Iris pigment epithelial cell (primary cell): ENCODE data around the gene ACOT8.
"Not testable (repeated sequence)": the region's sequence is repeated elsewhere in the genome, so short reads cannot be mapped to it uniquely, and the experiment has no call there.

Experiments used
- DNase-seq: peaks from one replicate; pipeline ENCODE4 v3.0.0-alpha.2; 2011; ENCODE audit warnings: low read depth

The ACOT8 gene

DNA sequence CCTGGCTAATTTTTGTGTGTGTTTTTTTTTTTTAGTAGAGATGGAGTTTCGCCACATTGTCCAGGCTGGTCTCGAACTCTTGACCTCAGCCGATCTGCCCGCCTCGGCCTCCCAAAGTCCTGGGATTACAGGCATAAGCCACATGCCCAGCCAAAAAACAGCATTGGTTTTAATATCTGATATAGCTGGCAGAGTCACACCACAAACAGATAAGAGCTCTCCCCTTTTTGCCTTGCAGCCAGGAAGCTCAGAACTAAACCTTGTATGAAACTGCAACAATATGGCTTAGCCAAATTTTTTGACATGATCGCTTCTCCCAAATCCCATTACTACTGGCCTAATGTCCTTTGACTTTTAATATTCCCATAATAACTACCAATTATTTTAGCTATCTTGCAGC lies 4.9 kb downstream of the ACOT8 start:
- DNase-seq, result no peak

DNA sequence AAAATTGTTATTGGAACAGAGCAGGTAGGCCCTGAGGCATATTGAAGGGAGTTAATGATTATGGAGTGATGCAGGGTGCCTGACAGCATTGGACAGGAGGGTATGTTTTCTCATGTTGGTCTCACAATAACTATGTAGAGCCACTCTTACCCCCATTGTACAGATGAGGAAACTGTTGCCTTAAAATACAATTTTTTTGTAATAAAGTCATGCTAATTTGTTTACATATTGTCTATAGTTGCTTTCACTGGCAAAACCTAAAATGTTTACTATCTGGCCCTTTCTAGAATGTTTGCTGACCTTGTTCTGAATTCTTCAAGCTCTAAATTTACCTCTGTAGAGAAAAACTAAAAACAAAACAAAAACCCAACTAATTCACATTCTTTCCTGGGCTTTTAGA lies 5.7 kb downstream of the ACOT8 start:
- no peak for DNase-seq

DNA sequence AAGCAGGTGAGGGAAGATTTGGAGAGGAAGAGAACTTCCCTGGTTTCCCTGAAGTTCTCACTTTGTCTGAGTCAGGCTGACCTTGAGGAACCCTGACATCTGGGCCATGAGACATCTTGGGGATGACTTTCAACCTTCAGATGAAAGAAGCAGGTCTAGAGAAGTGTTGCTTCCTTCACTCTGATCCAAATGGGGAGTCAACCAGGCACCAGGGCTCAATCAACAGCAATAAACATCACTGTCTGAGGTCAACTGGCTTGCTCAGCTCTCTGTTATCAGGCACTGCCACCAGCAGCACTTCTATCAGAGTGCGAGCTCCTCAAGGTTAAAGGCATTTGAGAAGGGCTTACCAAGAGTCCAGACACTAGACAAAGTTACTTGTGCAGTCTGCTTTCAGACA lies 6.3 kb downstream of the ACOT8 start:
- no peak for DNase-seq

DNA sequence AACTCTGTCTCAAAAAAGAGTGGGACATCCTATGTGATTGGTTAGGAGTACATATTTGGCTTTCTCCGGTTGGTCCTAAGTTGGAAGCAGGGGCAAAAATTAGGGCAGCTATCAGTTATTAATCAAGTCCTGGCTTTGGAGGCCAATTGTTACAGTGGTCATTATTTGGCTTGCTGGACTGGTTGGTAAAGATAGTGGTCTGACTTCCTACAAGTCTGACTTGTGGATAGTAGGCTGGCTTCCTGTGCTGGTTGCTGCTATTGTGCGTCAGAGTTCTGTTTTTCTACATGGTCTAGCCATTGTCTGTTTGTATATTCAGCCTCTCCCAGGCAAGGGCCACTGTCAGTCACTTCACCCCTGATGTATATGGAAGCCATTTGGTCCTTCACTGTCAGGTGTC lies 7.0 kb downstream of the ACOT8 start:
- DNase-seq, result no peak

DNA sequence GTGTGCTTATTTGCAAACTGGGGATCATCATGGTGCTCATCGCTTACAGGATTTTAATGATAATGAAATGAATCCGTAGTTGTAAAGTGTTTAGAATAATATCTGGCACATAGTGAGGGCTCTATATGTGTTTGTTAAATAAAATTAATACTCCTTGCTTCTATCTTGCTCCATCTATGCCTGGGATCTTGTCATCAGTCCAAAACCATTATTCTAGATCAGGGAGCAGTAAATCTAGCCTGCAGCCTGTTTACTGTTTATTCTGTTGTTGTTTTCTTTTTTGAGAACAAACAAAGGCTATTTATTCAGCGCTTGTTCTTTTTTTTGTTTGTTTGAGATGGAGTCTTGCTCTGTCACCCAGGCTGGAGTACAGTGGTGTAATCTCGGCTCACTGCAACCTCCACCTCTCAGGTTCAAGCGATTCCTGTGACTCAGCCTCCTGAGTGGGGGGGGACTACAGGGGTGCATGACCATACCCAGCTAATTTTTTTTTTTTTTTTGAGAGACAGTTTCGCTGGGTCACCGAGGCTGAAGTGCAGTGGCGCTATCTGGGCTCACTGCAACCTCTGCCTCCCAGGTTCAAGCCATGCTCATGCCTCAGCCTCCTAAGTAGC lies 8.1 kb downstream of the ACOT8 start:
- no peak for DNase-seq

DNA sequence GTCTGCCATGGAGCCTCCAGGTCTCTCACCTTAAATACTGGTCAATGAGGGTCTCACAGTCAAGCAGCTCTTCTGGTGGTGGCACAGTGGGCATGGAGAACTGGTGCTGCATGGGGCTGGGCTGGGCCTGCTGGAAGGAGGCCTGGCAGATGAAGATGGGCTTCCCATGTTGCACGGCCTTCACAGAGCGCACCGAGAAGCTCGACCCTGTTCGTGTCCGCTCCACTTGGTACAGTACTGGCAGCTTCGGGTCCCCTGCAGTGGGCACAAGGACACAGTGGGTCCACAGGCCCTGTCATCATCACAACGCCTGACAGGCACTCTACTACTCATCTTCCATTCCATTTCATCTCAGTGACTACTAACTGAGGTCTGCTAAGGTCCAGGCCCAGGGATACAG lies 8.8 kb downstream of the ACOT8 start:
- no peak for DNase-seq

DNA sequence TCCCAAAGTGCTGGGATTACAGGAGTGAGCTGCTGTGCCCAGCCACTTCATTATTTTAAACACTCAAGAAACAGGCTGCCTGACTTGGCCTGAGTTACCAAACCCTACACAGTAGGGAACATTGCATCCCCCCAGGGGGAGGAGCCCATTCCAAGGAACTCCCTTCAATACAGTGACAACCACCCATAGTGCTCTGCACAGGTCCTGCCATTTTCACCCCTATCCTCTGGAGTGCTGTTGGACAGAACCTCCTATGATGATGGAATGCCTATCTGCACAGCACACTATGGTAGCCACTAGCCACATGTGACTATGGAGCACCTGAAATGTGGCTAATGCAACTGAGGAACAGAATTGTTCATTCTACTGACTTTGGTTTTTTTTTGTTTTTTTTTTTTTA lies 11.7 kb downstream of the ACOT8 start:
- no peak for DNase-seq

DNA sequence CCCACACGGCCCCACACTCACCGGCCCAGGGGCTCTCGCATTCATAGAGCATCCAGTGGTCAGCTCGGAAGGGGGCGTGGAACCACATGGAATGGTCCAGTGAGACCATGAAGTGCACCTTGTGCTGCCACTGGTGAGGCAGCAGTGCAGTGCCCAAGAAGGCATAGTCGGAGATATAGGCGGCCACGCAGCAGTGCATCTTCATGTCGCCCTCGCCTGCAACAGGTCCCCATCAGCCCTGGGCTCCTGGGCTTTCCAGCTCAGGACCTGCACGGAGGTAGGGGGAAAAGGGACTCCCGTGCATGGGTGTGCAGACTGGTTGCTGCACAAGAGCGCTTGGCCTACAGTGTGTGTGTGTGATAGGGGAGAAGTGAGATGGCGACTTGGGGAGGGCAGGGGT lies 13.7 kb downstream of the ACOT8 start:
- DNase-seq, result no peak

DNA sequence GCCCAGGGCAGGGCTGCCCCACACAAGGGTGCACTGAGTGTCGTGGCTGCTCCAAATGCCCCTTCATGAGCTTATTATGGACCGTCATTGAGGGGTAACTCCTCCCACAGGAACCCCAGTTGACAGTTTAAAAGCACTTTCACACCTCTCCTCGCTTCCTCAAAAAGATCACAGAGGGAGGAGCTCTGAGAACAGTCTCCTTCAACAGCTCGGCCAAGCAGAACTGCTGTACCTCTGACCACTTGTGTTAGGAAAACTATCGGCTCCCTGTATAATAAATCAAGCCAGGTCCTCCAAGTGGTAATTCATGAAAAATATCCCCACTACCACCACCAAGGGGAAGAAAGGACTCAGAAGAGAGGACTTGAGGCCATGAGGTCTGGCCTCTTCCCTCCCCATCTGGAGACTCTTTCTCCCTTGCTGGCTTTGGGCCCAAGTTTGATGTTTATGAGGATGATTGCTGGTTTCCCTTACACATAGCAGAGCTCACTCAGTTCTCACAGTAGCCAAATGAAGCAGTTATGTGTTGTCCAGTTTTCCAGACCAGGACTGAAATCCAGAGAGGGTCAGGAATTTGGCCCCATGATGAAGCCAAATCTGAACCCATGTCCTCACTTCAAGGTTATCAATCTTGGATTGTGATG lies 14.9 kb downstream of the ACOT8 start:
- peak; percentile 68 for DNase-seq

DNA sequence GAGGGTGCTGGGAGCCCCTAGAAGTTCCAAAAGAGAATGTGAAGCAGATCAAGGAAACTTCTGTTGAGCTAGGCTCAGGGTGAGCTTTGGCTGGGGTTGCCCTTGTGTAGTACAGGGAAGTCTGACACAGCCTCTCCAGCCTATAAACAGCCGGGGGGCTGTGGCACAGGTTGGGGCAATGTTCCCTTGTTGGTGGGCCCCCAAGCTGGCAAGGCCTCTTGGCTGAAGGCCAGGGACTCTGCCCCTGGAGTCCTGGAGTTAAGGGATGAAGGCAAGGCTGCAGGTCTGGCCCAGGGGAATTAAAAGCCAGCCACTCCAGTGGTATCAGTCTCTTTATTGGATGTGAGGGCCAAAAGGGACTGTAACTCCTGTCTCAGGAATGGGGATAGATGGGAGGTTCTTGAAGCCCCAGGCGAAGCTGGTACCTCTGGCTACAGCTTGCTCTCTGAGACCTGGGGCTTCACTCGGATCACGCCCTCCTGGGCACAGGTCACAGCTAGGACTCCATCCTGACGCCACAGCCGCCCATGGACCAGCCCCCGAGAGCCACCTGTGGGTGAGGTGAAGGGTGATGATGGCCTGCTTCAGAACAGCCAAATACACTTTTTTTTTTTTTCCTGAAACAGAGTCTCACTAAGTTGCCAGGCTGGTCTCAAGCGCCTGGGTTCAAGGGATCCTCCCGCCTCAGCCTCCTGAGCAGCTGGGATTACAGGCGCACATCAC lies 15.6 kb downstream of the ACOT8 start:
- DNase-seq, result no peak

DNA sequence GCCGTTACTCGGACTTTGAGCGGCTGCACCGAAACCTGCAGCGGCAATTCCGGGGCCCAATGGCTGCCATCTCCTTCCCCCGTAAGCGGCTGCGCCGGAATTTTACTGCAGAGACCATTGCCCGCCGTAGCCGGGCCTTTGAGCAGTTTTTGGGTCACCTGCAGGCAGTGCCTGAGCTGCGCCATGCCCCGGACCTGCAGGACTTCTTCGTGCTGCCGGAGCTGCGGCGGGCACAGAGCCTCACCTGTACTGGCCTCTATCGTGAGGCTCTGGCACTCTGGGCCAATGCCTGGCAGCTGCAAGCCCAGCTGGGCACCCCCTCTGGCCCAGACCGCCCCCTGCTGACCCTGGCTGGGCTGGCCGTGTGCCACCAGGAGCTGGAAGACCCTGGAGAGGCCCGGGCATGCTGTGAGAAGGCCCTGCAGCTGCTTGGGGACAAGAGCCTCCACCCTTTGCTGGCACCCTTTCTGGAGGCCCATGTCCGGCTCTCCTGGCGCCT lies 16.4 kb downstream of the ACOT8 start:
- no peak for DNase-seq

DNA sequence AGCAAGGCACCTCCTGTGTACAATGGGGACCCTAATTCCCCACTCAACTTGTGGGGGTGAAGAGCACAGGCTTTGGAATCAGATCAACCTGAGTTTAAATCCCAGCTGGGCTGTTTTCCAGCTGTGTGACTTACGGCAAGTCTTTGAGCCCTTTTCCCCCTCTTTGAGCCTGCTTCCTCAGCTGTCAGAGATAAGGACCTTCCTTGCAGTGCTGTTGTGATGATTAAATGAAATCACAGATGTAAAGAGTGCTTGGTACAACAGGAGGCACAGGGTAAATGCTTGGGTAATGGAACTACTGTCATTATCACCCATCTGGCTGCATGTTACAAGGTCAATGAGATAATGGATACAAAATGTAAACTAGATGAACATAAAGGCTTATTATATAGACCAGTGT lies 20.4 kb downstream of the ACOT8 start:
- peak; percentile 46 for DNase-seq

DNA sequence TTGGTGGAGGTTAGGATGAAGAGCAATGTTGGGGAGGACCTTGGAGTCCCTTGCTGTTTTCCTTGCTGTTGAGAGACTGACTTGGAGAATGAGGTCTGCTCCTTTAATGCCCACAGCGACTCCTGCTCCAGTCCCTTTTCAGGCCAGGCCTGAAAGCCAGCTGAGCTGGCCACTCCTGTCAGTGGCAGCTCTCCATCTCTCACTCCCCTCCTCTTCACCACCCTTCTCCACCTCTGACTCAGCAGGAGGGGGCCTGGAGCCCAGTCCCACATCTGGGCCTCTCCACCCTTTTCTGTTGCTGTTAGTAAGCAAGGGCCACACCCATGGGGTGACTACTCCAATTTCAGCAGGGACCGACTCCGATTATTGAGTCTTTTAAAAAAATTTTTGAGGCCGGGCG lies 21.4 kb downstream of the ACOT8 start:
- no peak for DNase-seq

DNA sequence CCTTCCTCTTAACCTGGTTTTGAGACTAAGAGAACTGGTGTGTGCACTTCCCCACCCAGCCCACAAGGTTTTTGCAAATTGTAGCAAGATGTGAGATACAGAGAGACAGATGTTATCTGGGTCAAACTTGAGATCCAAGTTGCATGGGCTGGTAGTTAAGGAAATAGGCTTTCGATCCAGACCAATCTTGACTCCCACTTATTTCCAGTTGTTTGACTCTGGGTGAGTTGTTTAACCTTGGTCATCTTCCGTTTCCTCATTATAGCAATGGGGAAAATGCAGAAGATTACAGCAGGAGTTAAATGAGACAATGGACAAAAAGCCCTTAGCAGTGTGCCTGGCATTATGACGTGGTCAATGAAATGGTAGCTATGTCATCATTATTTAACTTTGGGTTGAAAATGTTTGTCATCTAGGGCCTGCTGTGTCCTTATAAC lies 21.8 kb downstream of the ACOT8 start:
- no peak for DNase-seq

DNA sequence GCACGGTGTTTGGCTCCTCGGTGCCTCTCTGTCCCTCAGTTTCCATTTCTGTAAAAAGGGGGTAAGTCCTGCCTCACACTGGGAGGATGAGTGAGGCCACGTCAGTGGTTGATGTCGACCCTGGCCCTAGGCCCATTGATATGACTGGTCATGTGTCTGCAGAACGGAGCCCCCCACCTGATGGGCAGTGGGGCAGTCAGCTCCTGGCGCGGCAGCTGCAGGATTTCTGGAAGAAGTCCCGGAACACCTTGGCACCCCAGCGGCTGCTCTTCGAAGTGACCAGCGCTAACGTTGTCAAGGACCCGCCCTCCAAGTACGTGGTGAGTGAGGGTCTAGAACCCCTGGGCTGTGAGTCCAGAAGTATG lies 22.4 kb downstream of the ACOT8 start:
- no peak for DNase-seq

DNA sequence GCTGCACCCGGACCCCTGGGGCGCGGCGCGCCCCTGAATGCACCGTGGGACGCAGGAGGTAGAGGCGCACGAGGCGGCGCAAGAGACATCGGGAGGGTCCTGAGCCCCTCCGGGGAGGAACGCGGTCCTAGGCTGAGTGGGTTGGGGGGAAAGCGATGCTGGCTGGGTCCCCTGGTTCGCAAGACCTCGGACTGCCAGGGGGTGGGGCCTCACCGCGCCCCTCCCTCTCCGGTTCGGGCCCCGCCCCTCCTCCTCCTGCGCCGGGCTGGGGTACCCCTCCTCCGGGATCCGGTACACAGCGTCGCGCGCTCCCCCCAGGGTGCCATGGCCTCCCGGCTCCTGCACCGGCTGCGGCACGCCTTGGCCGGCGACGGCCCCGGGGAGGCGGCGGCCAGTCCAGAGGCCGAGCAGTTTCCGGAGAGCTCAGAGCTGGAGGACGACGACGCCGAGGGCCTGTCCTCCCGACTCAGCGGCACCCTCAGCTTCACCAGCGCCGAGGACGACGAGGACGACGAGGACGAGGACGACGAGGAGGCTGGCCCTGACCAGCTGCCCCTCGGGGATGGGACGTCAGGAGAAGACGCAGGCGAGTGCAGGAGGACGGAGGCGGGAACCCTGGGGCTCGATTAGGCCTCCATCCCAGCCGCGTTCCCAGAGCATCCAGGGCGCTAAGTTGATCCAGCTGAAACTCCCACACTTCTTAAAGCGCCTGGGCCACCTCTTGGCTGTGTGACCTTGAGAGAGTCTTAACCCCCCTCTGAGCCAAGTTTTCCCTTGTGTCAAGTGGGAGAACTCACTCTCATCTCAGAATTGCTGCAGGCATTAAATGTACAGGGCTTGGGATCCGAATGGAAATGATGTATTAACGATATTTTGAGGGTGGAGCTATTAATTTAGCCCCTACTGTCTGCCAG lies 23.1 kb downstream of the ACOT8 start:
- peak; percentile 41 for DNase-seq

DNA sequence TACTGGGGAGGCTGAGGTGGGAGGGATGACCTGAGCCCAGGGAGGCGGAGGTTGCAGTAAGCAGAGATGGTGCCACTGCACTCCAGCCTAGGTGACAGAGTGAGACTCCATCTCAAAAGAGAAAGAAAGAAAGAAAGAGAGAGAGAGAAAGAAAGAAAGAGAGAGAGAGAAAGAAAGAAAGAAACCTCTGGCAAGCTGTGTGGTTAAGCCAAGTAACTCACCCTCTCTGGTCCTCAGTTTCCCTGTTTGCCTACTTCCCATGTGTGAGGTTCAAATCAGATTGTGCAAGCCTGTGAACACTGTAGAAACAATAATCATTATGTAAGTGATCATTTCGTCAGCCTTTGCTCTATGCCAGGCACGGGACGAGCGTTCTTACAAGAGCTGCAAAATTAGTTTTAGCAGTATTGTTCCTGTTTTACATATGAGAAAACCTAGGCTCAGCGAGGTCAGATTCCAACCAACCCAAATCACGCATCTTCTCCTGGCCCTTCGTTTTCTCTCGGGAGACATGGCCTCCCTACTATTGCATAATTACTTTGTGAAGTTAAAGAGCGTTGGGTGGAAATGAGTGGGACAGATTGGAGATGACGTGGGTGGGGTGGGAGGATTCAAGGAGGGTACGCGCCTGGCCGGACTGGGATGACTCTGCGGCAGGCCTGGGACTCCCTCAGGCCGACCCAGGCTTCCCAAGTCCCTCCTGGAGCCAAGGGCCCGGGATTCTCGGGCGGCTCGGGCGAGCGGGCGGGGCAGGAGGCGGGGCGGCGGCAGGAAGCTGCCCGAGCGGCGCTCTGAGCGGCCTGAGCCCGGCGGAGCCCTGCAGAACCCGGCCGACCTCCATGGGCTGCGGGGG lies 23.9 kb downstream of the ACOT8 start, which contains the start of gene SNX21:
SNX21 (plus strand) TSS at position 770 of the 853 bp plus-strand sequence. CDS start 121 bp downstream, outside the sequence.
- DNase-seq, result peak; percentile 89

DNA sequence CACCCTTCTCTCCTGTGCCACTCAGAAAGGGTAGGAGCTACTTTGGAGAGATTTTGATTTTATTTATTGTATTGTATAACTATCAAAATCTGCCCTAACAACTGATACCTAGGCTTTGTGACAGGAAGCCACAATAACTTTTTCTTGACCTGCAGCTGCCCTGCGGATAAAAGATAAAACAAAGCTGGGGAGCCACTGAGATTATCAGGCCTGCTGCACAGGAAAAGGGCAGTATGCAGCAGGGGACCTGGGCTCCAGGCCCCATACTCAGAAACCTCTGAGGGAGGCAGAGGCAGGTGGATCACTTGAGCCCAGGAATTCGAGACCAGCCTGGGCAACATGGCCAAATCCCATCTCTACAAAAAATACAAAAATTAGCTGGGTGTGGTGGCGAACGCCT lies 24.6 kb downstream of the ACOT8 start:
- DNase-seq, result no peak

DNA sequence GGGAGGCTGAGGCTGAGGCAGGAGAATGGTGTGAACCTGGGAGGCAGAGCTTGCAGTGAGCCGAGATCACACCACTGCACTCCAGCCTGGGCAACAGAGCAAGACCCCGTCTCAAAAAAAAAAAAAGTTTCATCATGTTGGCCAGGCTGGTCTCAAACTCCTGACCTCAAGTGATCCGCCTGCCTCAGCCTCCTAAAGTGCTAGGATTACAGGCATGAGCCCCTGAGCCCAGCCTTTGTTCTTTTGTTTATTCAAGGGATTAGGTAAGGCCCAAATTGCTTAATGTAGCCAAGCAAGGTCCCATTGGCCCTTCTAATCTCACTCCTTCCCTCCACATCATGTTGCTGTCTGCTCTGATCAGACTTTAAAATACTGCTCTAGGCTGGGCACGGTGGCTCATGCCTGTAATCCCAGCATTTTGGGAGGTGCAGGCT lies 27.5 kb downstream of the ACOT8 start:
- DNase-seq, result not testable (repeated sequence)

DNA sequence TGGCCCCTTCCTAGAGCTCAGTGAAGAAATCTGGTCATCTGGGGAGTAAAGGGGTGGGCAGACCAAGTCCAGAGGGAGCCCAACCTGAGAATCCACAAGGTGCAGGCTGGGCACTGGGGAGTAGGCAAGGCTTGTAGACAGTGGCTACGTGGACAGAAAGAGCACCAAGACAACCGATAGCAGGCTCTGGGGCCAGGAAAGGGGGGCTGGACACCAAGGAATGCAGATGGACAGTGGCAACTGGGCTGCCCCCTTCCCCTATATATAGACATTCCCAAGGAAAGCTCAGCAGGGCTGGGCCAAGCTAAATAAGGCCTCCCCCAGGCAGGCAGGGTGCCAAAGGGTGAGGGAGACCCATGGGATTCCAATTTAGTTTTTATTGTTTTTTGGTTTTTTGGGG lies 28.6 kb downstream of the ACOT8 start:
- no peak for DNase-seq

DNA sequence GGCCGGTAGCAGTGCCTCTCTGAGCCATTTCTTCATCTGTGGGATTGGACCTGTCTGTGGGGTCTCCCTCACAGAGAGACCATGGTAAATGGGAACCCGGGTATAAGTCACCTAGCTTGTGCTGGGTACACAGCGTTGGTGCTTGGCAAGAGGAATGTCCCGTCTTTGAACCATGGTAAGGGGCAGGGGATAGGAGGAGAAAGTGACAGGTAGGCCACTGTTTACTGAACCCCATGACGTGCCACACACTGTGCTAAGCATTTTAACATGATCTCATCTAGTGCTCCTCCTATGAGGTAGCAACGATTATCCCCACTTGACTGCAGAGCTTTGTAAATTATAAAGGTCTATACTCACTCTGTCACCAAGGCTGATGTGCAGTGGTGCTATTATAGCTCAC lies 29.5 kb downstream of the ACOT8 start:
- no peak for DNase-seq
